Measurements from ENCODE around the gene P2RX2. TPM values are rescaled to one million over a fixed set of nuclear protein-coding genes. Genes with fewer than 3 reads are reported as not detected.

The P2RX2 gene
- total RNA-seq, 1 donor from 2014 or later: not detected

DNA sequence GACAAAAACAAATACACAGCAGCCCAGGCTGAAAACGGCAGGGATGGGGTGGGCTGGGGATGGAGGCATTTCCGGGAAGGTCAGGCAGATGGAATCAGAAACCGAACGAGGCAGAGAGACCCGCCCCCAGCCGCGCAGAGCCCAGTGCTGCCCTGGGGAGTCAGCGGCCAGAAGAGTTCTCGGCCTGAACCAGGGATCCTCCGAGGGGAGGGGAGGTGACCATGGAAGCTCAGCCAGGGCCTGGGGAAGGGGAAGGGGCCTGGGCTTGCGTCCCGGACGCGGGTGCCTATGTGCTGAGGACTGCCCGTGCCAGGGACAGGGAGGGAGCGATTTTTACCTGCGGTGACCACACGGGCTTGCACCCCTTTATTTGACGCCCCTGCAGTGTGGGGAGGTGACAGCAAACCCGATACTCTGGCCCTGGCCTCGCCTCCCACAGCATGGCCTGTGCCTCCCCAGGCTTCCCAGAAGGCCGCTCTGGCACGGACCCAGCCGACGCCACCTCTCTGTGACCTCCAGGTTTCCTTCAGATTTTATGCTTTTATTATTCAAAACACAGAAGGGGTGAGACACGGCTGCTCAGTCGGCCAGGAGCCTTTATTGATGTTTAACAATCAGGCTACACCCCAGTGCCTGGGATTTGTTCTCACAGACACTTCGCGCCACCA is 15.9 kb upstream of the P2RX2 start:
- DNase-seq (ENCODE audit: low read depth in 2 of 2): peak in 1 of 2 donors; percentile 46

DNA sequence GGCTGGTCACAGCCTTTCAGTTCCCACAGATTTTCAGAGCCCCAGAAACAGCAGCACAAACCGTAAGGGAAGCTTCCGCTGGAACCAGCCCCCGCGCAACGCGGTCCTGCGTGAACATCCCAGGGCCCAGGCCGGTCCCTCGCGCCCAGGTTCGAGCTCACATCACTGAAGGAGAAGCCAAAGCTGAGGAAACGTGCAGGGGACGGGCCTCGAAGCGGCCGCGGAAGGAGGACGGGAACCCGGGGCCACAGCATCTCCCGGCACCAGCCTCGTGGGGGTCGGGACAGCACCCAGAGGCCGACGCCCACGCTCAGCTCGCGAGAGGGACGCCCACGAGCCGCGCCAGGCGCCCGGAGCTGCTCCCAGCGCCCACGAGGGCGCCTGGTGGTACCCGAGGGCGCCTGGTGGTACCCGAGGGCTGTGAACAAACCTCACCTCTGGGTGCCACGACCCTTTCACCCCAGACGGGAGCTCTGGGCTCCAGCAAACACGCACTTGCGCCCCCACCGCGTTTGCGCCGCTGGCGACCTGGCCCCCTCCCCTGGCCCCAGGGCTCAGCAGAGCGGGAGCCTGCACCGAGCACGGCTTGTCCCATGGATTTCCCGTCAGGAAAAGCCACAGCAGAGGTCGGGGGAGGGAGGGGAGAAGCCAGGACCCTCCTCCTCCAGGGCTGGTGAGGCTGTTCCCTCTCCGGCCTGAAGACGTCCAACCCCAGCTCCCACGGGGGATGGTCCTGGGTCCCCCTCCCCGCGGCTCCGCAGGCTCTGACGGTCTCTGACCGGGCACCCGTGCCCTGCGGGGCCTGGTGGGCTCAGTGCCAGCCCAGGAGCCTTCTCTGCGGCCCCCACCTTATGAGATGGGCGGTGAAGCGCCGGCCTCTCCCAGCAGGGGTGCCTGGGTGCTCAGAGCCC is 15.1 kb upstream of the P2RX2 start:
- no peak for DNase-seq (ENCODE audit: low read depth in 2 of 2)

DNA sequence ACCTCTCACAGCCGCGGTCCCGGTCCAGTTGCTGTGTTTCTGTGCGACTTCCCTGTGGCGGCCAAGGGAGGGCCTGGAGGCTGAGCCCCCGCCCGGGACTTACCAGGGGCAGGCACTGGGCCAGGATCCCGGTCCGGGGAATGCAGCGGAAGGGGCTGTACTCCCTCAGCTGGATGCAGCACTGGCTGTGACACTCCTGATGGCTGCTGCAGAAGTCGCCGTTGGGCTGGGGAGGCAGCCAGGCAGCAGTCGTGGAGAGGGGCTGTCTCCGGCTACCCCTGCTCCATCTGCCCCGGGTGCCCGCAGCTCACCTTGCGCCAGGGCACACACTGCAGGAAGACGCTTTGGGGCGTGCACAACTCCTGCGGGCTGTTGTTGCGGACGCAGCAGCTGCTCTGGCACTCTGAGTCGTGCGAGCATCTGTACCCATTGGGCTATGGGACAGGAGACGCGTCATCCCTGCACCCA is 14.4 kb upstream of the P2RX2 start:
- peak; percentile 67 to 71 for DNase-seq (ENCODE audit: low read depth in 2 of 2)

DNA sequence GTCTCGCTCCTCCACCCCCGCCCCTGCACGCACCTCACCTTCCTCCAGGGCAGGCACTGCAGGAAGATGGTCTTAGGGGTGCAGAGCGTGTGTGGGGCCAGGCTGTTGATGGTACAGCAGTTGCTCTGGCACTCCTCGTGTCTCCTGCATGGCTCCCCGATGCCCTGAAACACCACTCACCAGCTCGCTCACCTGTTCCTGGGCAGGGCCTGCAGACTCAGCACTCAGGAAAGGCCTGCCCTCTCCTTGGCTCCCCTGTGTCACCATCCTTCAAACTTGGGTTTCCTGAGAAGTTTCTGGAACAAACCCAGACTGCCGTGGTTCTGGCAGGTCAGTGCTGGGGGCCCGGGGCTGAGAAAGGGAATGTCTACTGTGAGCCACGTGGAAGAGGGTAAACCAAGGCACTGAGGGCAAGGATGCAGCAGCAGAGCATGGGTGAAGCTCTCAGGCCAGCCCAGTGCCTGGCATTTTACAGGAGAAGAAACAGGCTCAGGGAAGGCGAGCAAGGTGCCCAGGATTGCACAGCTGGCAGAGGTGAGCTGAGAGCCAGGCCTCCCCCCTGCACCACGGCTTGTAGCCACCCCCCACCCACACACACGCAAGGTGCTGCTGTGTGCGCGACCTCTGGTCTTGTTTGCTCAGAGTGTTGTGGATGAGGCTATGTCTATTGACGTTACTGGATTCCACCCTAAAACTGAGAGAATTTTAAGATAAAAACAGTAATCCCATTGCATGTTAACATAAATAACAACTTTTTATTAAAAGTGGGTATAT is 13.7 kb upstream of the P2RX2 start:
- DNase-seq (ENCODE audit: low read depth in 2 of 2): no peak

DNA sequence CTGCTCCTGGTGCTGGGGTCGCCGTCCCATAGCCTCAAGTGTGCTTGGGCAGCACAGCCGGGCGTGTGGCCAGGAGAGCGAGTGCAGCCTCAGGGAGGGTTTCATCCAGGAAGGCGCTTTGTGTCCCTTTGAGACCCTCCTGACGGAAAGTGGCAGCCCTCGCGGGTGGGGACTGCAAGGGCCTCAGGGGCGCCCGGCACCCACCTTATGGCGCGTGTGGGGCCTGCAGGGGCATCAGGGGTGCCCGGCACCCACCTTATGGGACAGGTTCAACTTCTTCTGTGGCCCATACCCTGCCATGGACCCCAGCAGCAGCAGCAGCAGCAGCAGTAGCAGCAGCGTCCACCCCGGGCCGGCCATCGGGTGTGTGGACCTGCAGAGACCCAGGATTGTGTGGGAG is 12.7 kb upstream of the P2RX2 start:
- DNase-seq (ENCODE audit: low read depth in 2 of 2): no peak

DNA sequence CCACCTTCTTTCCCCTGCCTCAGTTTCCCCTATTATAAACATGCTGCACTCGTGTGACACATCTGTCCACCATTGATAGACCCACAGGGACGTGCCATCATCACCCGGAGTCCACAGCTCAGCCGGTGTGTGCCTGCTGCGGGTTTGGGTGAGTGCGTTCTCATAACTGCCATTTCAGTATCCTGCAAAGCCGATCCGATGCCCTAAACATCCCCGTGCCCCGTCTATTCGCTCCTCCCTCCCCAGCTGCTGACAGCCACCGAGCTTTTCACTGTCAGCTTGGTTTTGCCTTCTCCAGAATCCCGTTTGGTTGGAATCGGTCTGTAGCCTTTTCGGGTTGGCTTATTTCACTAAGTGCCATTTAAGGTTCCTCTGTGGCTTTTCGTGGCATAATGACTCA is 12.1 kb upstream of the P2RX2 start:
- DNase-seq (ENCODE audit: low read depth in 2 of 2): no peak

DNA sequence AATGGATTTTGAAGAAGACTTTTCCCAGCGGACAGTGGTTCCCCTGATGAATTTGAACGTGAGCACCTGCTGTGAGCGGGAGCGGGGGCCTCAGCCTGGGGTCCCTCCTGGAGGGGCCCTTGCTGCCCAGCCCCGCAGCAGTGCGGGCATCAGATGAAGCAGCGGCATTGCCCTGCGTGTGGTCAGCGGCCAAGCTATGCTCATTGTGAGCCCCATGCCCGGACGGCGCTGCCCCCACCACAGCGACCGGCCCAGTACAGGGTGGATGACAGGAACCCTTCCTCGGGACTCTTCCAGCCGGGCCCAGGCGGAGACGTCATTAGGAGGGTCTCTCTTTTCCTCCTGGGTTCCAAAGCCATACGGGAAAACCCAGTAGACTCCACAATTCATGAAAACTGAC is 11.6 kb upstream of the P2RX2 start:
- no peak for DNase-seq (ENCODE audit: low read depth in 2 of 2)

DNA sequence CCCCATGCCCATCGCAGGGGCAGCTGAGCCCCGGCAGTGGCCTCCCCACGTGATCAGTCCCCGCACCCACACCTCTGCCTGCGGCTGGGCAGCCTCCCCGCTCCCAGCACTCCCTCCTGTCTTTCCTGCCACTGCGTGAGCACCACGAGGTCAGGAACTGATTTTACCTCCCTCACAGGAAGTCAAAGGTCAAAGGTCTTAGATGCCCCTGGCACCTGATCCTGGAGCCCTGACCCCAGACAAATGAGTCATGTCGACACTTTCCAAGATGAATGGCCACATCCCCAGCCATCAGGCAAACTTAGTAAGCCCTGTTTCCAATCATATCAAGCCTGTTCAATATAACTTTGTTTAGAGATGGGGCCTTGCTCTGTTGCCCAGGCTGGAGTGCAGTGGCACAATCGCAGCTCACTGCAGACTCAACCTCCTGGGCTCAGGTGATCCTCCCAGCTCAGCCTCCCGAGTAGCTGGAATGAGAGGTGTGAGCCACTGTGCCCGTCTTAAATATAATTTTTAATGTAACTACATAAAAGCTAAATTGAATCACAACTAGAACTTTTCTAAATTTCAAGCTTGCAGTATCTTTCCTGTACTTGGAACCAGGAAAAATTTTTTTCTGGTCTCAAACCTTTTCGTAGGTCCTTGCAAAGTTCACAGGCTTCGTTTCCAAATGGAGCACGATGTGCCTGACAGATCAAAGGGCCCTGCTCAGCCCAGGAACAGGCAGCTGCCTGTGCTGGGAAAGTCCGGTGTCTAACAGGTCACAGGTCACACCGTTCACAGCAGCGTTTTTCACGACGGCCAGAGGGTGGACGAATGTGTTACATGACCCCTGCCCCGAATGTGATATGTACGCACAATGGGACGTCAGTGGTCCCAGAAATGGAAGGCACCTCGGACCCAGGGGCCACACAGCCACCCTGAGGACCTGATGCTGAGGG is 10.1 kb upstream of the P2RX2 start:
- DNase-seq (ENCODE audit: low read depth in 2 of 2): peak; percentile 67 to 96

DNA sequence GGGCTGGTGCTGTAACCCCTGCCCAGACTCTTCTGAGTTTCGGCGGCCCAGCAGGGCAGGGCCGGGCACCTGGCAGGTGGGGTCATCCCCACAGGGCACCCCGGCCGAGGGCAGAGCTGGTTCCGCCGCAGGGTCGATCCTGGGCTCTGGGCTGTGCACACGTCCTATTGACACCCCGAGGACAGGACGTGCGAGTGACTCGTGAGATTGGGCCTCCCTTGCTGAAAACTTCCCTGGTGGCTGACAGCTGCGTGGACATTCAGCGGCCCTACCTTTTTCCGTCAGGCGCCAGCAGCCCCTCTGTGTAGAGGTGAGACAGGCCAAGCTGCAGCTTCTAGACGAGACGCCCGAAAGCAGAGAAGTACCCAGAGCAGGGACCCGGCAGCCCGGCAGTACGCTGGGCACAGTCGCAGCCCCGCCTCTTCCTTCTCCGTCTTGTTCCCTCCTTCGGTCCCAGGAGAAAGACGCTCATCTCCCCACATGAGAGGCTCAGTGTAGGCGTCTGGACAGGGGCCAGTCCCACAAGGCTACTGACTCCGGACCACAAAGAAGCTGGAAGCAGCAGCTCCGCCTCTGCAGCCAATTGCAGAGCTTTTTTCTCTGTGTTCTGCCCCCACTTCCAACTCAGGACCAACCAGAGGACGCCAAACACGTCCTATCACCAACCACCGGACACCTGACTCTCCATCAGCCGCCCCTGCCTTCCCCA is 8.4 kb upstream of the P2RX2 start, which contains the start of gene LRCOL1:
TSS of gene LRCOL1 (minus strand) at position 532 of the 709 bp plus-strand sequence. CDS start 4,331 bp downstream, outside the sequence.
- DNase-seq (ENCODE audit: low read depth in 2 of 2): peak in 1 of 2 donors; percentile 36

DNA sequence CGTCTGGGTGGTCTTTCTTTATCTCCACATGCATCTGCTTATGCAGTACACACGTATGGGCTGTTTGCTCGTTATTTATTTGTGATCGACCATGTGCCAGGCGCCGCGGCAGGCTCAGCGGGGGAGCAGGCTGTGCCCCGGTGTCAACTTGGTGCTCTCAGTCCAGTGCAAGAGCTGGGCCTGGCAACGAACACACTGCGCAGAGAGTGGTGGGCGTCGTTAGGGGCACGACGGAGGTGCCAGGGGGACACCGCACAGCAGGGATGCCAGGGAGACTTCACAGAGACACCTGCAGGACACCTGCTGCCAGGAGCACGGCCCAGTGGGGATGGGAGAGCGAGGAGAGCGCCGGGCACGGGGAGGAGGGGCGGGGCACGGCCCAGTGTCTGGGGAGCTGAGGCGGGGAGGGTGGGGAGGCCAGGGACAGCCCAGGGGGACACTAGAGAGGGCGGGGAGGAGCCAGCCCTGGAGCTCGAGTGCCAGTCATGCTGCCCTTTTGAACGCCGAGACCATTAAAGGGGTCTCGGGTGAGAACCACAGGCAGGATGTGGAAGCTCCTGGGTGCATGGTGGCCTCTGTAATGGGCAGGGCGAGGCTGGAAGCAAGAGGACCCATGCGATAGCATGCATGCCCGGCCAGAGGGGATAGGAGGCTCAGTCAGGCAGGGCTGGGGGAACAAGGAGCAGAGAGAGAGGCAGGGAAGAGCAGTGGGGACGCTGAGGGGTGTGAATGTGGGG is 7.5 kb upstream of the P2RX2 start:
- DNase-seq (ENCODE audit: low read depth in 2 of 2): no peak

DNA sequence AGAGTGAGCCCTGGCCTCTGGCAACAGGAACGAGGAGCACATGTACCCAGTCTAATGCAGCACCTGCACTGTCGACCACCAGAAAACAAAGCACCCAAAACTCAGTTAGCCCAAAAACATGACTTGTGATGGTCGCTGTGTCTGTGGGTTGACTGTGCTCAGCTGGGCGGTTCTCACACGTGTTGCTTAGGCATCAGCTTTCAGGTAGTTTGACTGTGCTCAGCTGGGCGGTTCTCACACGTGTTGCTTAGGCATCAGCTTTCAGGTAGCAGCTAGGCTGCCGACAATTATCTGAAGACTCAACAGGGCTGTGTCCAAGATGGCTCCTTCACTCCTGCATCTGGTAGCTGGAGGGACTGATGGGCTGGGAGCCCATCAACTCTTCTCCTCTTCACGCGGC is 7.0 kb upstream of the P2RX2 start:
- no peak for DNase-seq (ENCODE audit: low read depth in 2 of 2)

DNA sequence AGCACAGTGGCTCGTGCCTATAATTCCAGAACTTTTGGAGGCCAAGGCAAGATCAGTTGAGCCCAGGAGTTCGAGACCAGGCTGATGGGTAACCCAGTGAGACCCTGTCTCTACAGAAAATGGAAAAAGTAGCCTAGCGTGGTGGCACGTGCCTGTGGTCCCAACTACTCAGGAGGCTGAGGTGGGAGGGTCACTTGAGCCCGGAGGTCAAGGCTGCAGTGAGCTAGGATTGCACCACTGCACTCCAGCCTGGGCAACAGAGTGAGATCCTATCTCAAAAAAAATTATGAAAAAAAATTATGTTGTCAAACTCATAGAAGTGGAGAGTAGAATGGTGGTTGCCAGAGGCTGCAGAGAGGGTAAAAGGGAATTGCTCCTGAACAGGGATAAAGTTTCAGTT is 4.5 kb upstream of the P2RX2 start:
- DNase-seq (ENCODE audit: low read depth in 2 of 2): no peak

DNA sequence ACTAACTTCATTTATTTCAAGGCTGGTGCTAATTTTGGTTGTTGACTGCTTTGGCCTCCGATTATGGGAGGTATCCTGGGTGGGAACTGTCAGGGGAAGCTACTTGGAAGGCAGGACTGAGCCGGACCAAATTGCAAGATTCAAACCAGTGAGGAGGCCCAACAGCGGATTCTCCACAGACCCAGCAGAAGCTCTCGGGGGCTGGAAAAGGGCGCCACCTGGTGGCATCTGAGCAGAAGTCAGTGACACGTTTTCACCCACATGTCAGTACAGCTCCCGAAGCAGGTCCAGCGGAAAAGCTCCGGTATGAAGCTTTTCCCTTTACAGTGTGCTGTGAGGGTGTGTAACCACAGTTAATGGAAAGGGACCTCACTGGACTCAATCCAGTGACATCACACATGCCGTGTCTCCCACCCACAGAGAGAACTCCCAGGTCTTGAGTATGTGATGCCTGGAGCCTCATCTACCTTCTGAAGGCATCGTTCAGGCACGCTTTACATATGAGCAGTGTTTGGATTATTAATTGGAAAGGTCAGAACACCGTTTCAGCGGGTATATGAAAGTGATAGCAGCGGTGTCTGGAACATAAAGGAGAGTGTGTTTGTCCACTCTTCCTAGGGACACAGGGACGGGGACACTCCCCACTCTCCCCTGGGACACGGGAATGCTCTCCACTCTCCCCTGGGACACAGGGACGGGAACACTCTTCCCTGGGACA is 3.6 kb upstream of the P2RX2 start:
- DNase-seq (ENCODE audit: low read depth in 2 of 2): peak; percentile 81 to 86

DNA sequence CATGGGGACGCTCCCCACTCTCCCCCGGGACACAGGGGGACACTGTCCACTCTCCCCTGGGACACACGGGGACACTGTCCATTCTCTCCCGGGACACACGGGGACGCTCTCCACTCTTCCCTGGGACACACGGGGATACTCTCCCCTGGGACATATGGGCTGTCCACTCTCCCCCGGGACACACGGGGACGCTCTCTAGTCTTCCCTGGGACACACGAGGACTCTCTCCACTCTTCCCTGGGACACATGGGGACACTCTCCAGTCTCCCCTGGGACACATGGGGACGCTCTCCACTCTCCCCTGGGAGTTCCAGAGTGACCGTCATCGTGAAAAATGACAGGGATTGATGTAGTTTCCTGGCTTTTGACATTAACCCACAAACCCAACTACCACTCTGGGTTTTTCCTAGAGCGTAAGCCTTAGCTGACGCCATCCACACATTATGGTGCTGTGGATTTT is 3.0 kb upstream of the P2RX2 start:
- DNase-seq (ENCODE audit: low read depth in 2 of 2): no peak

DNA sequence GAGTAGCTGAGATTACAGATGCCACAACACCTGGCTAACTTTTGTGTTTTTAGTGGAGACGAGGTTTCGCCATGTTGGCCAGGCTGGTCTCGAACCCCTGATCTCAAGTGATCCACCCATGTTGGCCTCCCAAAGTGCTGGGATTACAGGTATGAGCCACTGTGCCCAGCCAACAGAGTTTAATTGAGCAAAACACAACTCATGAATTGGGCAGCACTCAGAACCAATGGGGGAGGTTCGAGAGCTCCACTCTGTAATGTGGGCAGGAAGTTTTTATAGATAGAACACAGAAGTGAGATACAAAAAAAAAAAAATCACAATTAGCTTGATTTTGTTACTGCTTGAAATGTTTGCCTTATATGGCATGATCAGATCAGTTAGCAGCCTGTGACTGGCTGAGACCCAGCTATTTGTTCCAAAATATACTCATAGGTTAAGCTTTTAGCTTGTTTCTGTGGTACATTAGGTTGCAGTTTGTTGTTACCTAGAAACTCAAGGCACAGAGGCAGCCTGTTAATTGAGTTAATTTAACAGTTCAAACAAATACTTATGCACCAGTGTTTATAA is 1.4 kb upstream of the P2RX2 start:
- DNase-seq (ENCODE audit: low read depth in 2 of 2): no peak

DNA sequence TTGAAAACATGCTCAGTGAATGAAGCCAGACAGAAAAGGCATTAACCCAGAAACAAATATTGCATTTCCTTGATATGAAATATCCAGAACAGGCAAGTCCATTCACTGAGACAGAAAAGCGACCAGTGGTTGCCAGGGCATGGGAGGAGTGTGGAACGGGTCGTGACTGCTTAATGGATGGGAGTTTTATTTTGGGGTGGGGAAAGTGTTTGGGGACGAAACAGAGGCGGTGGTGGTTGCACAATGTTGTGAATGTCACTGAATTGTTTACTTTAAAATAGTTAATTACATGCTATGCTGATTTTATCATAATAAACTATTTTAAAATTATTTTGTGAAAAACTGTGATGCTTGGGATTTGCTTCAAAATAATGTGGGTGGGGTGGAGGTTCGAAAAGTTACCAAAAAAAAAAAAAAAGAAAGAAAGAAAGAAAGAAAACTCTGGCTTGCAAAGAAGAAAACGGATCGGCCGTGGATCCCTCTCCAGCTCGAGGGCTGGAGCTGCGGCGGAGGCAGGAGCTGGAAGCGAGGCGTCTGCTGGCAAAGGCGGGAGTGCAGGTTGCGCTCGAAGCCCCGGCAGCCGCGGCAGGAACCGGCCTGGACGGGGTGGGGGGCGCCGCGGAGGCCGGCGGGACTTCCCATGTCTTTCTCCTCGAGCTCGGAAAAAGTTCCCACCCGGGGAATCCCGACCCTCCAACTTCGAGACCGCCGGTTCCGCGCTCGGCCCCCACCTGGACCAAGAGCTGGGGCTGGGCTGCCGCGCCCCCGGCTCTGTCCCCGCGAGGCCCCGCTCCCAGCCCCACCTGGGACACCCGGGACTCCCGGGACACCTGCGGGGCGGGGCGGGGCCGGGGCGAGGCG is 524 bp upstream of the P2RX2 start:
- no peak for DNase-seq (ENCODE audit: low read depth in 2 of 2)

DNA sequence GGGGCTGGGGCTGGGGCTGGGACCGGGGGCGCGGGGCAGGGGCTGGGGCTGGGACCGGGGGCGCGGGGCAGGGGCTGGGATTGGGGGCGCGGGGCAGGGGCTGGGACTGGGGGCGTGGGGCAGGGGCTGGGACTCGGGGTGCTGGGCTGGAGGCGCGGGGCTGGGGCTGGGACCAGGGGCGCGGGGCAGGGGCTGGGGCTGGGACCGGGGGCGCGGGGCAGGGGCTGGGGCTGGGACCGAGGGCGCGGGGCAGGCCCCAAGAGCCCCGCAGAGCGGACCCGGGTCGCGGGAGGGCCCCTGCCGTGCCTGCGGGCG is 452 bp downstream of the P2RX2 start:
- DNase-seq (ENCODE audit: low read depth in 2 of 2): no peak
